Transverse colon (tissue), 4 donors: Measurements from ENCODE around the gene PTH1R. TPM values are rescaled to one million over a fixed set of nuclear protein-coding genes. Genes with fewer than 3 reads are reported as not detected.

Experiments used
- DNase-seq: peaks from one replicate; pipeline ENCODE4 v3.0.0-alpha.2; 2019
- H3K27ac ChIP-seq, 4 donors: fragments of 200-600 bp; sonication (generic); 2 replicates each; pipeline ENCODE4 v1.5.1; 2016 to 2018; ENCODE audit warnings: inconsistent platforms in 4 of 4
- H3K27me3 ChIP-seq: fragments of 200-600 bp; sonication (generic); 2 replicates; pipeline ENCODE4 v1.5.1; 2017; ENCODE audit warnings: inconsistent platforms
- H3K36me3 ChIP-seq, 4 donors: fragments of 200-600 bp; sonication (generic); 2 replicates each; pipeline ENCODE4 v1.5.1; 2017 to 2019; ENCODE audit warnings: inconsistent platforms in 4 of 4
- H3K4me1 ChIP-seq, 4 donors: fragments of 200-600 bp; sonication (generic); 2 replicates each; pipeline ENCODE4 v1.5.1; 2017 to 2020; ENCODE audit warnings: inconsistent platforms in 4 of 4
- H3K4me3 ChIP-seq, 4 donors: fragments of 200-600 bp; sonication (generic); 1 replicate in 1 of 4; 2 replicates in 3 of 4; pipeline versions ENCODE4 v1.5.1 to v1.6.1; 2017 to 2019; ENCODE audit warnings: inconsistent platforms in 4 of 4
- H3K9me3 ChIP-seq, 2 donors: fragments of 200-600 bp; sonication (generic); 2 replicates each; pipeline ENCODE4 v1.5.1; 2017 to 2019; ENCODE audit warnings: inconsistent platforms in 2 of 2
- EP300 ChIP-seq: sonication (generic); formaldehyde crosslinking; IDR thresholded peaks from one replicate; pipeline ENCODE4 v1.6.1; 2017; ENCODE audit warnings: antibody characterized with exemption, low read depth
- POLR2A ChIP-seq: fragments of 450-650 bp; IDR thresholded peaks from one replicate; pipeline ENCODE4 v1.6.1; 2016; ENCODE audit warnings: antibody characterized with exemption, mild to moderate bottlenecking, moderate library complexity
- POLR2AphosphoS5 ChIP-seq, 3 donors: sonication (generic); formaldehyde crosslinking; IDR thresholded peaks; one replicate each; pipeline ENCODE4 v1.6.1; 2016; ENCODE audit warnings: antibody characterized with exemption in 3 of 3
- WGBS, 2 donors: methylation state at CpG; one replicate each; pipeline ENCODE4 v1.1.5; 2018; ENCODE audit warnings: low coverage in 1 of 2; 5-methylcytosine and 5-hydroxymethylcytosine counted together
- in situ Hi-C, 4 donors: fragments of 200-750 bp; cut with MboI; loops; one replicate each; pipeline versions ENCODE4 v1.15.0 to v1.15.1; 2017; ENCODE audit warnings: low sequenced_read_pairs in 3 of 4, low pct_ligation_motif_present in 1 of 4, low pct_unique_long_range_greater_than_20kb in 1 of 4
- intact Hi-C: fragments of 100-400 bp; cut with DNase I; formaldehyde crosslinking; loops from one replicate; pipeline ENCODE4 v1.15.1; 2023; ENCODE audit warnings: low total_unique reads
- total RNA-seq, 4 donors: library from RNA; depleted of rRNA; stranded (reverse); fragments of >200 nt; gene quantifications; one replicate each; pipeline ENCODE4 v1.1.0, GENCODE V29; 2016
- TF ChIP-seq, protein P1 (sequence below), 5 experiments: fragments of 200-600 bp in 3 of 5; fragments of 450-650 bp in 2 of 5; sonication (generic) in 3 of 5; IDR thresholded peaks; 1 replicate in 2 of 5; 2 replicates in 3 of 5; pipeline ENCODE4 v1.5.1; 2016 to 2017; ENCODE audit warnings: antibody characterized with exemption in 5 of 5, inconsistent platforms in 3 of 5, mild to moderate bottlenecking in 2 of 5, moderate library complexity in 1 of 5

The PTH1R gene
- total RNA-seq, 4 donors from 2014 or later, result 0.60 to 2.5 (median 1.4) TPM; not detected in 1

DNA sequence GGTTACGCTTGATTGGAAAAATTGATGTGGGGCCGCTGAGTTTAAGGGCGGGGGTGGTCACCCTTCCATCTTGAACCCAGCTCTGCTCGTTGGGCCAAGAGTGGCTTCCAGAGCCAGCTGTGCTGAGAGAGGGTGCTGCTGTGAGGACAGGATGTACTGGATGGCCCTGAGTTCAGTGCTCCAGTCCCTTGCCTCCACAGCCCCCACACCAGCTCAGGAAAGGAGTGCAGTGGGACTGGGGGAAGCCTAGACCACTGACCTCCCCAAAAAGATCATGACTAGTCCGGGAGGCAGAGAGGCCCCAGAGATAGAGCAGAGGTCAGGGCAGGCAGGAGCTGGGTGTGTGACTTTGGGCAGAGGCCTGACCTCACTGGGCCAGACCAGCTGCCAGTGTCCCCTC lies 4.0 kb upstream of the PTH1R start:
- Histone ChIP-seq H3K36me3 (no peaks in the 10 kb centered on the region), H3K4me1 (peaks cover 0 to 22% (median 11%) of the 10 kb centered on the region in 4 donors), H3K27ac (peak overlapping the region in 3 of 4 donors; percentile 0 to 55 (median 16)), H3K27me3 (no peaks in the 10 kb centered on the region), H3K4me3 (no peak overlapping the region), H3K9me3 (no peaks in the 10 kb centered on the region)
- intact Hi-C loops (no loop called here), in situ Hi-C loops (loop anchor here in 3 of 4 donors (25.0 kb wide), 3 partner anchors 161 to 489 kb away; partner anchors contain the start of genes PRSS50 (in 1 of the 3) and TMIE (in 1 of the 3))
- TF ChIP-seq, protein P1, sequence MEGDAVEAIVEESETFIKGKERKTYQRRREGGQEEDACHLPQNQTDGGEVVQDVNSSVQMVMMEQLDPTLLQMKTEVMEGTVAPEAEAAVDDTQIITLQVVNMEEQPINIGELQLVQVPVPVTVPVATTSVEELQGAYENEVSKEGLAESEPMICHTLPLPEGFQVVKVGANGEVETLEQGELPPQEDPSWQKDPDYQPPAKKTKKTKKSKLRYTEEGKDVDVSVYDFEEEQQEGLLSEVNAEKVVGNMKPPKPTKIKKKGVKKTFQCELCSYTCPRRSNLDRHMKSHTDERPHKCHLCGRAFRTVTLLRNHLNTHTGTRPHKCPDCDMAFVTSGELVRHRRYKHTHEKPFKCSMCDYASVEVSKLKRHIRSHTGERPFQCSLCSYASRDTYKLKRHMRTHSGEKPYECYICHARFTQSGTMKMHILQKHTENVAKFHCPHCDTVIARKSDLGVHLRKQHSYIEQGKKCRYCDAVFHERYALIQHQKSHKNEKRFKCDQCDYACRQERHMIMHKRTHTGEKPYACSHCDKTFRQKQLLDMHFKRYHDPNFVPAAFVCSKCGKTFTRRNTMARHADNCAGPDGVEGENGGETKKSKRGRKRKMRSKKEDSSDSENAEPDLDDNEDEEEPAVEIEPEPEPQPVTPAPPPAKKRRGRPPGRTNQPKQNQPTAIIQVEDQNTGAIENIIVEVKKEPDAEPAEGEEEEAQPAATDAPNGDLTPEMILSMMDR (IDR thresholded peaks at IDR 0.05), result no peak
- TF ChIP-seq POLR2A (no peak), EP300 (no peak), POLR2AphosphoS5 (IDR thresholded peaks at IDR 0.05) (no peak)
- 75% methylated on average over 5 of the region's 5 CpGs; no CpG with 5 or more reads in 1 of the 2 donors for WGBS, 2 donors
- no peak for DNase-seq

DNA sequence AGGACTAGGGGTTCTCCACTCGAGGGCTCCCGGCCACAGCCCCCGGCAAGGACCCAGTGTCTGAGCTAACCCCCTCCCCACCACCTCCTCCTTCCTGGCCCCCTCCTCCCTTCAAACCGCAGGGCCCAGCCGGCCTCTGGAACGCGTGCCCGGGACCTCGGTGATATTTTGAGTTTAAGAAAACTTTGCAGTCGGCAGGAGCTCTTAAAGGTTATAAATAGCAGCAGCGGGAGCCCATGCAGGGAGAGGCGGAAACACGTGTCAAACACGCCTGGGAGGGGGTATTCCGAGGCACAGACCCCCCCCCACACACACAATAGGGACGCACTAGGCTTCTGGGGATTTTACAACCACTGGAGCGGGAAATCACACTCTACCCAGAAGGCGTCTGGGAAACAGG lies 3.1 kb upstream of the PTH1R start:
- peaks cover 0 to 24% (median 10%) of the 10 kb centered on the region in 4 donors for H3K4me1 ChIP-seq

DNA sequence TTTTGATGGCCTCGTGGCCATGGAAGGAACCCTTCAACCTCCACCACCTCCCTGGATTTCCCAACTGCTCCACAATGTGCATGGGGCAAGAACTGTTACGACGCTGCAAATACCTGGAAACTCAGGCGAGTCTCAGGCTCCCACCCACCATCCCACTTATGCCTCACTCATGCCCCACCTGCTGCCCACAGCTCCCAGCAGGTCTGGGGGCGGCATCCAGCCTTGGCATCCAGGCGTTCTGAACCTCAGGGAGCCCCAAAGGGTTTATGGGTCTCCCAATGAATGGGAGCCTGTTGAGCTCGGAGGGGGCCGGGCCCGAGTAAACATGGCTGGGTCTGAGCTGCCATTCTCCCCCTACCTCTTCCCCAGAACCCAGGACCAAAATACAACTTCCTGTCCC lies 2.0 kb upstream of the PTH1R start:
- Histone ChIP-seq H3K27ac (no peak overlapping the region), H3K27me3 (peaks cover 7% of the 10 kb centered on the region), H3K4me3 (no peak overlapping the region), H3K36me3 (no peaks in the 10 kb centered on the region), H3K4me1 (peaks cover 0 to 24% (median 10%) of the 10 kb centered on the region in 4 donors), H3K9me3 (no peaks in the 10 kb centered on the region)
- intact Hi-C loops (no loop called here), in situ Hi-C loops (no loop called here)
- TF ChIP-seq POLR2AphosphoS5 (IDR thresholded peaks at IDR 0.05) (no peak), POLR2A (no peak), EP300 (no peak)
- TF ChIP-seq, protein P1 (IDR thresholded peaks at IDR 0.05), result no peak
- DNase-seq, result no peak
- WGBS, 2 donors, result 92% methylated on average over 9 of the region's 9 CpGs; no CpG with 5 or more reads in 1 of the 2 donors

More for the DNA sequence above, 3.1 kb upstream of the PTH1R start:
- no peak overlapping the region for H3K4me3 ChIP-seq
- intact Hi-C loops (no loop called here), in situ Hi-C loops (loop anchor here in 3 of 4 donors (25.0 kb wide), 3 partner anchors 162 to 488 kb away; partner anchors contain the start of genes PRSS50 (in 1 of the 3) and TMIE (in 1 of the 3))
- H3K36me3 ChIP-seq, result no peaks in the 10 kb centered on the region
- 45% methylated on average over 18 of the region's 18 CpGs; no CpG with 5 or more reads in 1 of the 2 donors for WGBS, 2 donors
- no peak for DNase-seq
- TF ChIP-seq, protein P1 (IDR thresholded peaks at IDR 0.05), result no peak
- TF ChIP-seq POLR2AphosphoS5 (IDR thresholded peaks at IDR 0.05), result no peak
- no peak for TF ChIP-seq POLR2A
- no peak for TF ChIP-seq EP300
- H3K9me3 ChIP-seq, result no peaks in the 10 kb centered on the region
- H3K27ac ChIP-seq, result peak overlapping the region in 3 of 4 donors; percentile 0 to 55 (median 16)
- H3K27me3 ChIP-seq, result no peaks in the 10 kb centered on the region

DNA sequence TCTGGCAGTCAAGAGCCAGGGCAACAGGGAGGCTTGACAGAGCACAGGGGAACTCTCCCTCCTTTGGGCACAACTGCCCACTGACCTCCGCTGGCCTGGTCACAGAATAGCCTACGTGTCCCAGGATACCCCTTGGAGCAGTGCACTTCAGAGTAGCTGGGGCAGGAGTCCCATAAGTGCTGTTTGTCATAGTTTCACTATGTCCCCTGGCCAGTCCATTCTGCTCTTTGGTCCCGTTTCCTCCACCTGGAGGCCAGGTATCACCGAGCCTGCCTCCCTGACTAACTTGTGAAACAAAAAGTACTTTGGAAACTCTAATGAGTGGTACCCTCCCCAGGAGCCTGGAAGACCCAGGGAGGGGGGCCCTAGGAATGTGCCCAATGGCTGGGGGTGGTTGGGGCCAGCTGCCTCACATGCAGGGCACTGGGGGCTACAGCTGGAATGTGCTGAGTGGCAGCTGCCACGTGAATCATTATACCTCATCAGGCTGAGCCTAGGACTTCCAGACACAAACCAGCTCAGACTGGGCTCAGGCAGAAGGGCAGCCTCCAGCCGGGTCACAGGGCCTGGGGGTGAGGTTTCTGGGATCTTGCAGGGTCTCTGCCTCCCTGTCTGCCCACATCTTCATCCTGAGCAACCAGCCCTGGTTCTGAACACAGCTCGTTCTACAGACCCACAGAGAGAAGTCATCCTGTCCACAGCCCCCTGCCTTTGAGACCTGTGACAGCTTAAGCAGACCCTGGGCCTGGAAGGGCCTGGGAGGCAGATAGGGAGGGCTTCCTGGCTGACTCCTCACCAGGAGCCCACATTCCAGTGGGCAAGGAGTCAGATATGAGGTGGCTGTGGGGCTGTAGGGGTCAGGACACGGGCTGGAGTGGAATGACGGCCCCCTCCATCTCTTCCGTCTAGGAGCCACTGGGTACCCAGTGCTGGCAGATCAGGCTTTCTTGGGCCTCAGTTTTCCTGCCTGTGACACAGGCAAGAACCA lies 914 bp upstream of the PTH1R start:
- DNase-seq, result no peak
- in situ Hi-C loops, result no loop called here
- H3K36me3 ChIP-seq, result no peaks in the 10 kb centered on the region
- 88% methylated on average over 9 of the region's 10 CpGs; no CpG with 5 or more reads in 1 of the 2 donors for WGBS, 2 donors
- TF ChIP-seq, protein P1 (IDR thresholded peaks at IDR 0.05), result no peak
- TF ChIP-seq EP300 (no peak), POLR2A (no peak), POLR2AphosphoS5 (IDR thresholded peaks at IDR 0.05) (no peak)
- no peak overlapping the region for H3K27ac ChIP-seq
- intact Hi-C loops, result no loop called here
- peaks cover 18% of the 10 kb centered on the region for H3K27me3 ChIP-seq
- H3K4me1 ChIP-seq, result peaks cover 4 to 28% (median 12%) of the 10 kb centered on the region in 4 donors
- H3K4me3 ChIP-seq, result no peak overlapping the region
- H3K9me3 ChIP-seq, result no peaks in the 10 kb centered on the region
